ENCODE data around the gene ARMC7.
A peak's percentile ranks its signal among the peaks of the same experiment; 100 is the strongest.
"Not testable (repeated sequence)": the region's sequence is repeated elsewhere in the genome, so short reads cannot be mapped to it uniquely, and the experiment has no call there.

The ARMC7 gene

DNA sequence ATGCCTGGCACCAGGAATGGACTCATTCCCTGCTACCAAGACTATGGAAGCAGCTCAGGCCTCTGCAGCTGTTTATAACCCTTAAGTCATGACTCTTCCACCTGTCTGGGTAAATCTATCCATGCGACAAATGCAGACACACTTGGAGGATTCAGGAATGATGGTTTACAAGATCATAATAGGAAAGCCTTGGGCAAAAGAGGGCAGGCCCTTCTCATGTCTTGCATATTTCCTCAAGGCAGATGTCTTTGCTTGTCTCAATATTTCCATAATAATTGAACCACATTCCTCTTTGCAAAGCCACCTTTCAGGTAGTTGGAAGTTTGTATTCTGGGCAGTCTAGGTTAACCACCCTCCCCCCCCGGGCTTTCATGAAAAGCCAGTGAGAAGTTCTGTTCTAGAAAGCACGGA, 45.4 kb downstream of the ARMC7 start:
- peak; percentile 27 for DNase-seq

DNA sequence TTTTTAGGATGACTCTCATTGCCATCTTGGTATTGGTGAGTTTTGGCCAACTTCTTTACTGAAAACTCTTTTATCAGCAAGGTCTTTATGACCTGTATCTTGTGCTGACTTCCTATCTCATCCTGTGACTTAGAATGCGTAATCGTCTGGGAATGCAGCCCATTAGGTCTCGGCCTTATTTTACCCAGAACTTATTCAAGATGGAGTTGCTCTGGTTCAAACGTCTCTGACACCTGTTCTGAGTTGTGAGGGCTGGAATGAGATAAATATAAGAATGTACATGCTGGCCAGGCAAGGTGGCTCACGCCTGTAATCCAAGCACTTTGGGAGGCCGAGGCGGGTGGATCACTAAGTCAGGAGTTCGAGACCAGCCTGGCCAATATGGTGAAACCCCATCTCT, 48.7 kb downstream of the ARMC7 start:
- DNase-seq, result not testable (repeated sequence)

DNA sequence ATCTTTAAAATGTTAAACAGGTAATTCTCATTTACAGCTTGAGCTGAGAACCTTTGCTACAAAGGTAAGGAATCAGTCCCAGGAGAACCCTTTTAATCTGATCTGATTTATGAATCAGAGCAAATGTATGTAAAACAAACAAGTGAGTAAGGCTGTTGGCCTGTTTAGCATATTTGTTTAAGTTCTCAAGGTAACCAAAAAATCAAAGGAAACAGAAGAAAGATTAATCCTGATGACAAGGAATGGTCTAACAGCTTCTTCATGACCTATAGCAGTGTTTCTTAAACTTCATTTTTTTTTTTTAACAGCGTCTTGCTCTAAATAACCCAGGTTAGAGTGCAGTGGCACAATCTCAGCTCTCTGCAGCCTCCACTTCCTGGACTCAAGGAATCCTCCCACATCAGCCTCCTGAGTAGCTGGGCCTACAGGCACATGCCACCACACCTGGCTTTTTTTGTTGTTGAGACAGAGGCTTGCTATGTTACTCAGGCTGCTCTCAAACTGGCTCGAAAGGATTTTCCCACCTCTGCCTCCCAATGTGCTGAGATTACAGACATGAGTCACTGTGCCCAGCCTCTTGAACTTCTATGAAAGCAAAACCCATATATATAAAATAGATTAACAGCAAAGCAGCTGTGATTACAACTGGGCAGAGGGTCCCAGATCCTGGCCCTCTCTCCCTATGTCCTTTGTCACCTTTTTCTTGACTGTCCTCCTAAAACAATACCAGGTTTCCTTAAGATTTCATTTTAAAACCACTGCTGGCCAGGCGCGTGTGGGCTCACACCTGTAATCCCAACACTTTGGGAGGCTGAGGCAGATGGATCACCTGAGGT, 49.6 kb downstream of the ARMC7 start:
- peak; percentile 37 for DNase-seq

DNA sequence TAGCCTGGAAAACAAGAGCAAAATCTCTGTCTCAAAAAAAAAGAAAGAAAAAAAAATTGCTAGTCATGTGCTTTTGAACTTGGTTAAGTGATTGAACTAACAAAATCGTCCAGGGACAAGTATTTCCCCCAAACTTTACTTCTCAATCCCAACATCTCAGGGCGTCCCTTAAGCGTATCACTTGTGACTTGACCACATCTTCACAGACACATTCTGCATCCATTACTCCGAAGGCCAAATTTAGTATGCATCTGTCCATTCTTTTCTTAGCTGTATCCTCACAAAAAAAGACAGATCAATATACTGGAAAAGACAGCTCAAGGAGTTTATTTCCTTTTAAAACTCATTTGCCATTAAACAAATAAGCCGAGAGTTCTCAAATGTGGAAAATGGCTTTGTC, 50.4 kb downstream of the ARMC7 start:
- no peak for DNase-seq

DNA sequence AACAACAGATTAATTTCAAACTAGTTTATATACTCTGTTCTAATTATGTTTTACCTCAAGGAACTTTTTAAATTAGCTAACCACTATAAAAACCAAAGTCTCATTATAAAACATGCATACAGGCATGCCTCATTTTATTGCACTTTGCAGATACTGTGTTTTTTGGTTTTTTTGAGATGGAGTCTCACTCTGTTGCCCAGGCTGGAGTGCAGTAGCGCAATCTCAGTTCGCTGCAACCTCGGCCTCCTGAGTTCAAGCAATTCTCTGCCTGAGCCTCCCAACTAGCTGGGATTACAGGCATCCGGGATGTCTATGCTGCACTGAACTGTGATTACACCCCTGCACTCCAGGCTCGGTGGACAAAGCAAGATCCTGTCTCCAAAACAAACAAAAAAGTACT, 53.3 kb downstream of the ARMC7 start:
- peak; percentile 16 for DNase-seq

- peak; percentile 28 for DNase-seq
Observed at GRCh38 chr17:75164606-75165005, 54.8 kb downstream of the ARMC7 start.

DNA sequence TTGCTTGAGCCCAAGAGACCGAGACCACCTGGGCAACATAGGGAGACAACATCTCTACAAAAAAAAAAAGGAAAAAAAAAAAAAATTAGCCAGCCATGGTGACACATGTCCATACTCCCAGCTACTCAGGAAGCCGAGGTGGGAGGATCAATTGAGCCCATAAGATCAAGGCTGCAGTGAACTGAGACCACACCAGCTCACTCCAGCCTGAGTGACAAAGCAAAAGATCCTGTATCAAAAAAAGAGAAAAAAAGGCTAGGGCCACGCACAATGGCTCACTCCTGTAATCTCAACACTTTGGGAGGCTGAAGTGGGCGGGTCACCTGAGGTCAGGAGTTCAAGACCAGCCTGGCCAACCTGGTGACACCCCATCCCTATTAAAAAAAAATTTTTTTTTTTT, 59.2 kb downstream of the ARMC7 start:
- DNase-seq, result peak; percentile 47

- DNase-seq, result no peak
Observed at GRCh38 chr17:75173526-75173925, 63.8 kb downstream of the ARMC7 start.

DNA sequence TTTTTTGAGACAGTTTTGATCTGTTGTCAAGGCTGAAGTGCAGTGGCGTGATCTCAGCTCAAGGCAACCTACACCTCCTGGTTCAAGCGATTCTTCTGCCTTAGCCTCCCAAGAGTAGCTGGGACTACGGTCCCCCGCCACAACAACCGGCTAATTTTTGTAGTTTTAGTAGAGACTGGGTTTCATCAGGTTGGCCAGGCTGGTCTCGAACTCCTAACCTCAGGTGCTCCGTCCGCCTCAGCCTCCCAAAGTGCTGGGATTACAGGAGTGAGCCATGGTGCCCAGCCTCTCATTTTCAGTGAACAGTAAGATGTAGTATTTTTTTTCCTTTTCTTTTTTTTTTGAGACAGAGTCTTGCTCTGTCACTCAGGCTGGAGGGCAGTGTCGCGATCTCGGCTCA, 65.2 kb downstream of the ARMC7 start:
- DNase-seq, result no peak

DNA sequence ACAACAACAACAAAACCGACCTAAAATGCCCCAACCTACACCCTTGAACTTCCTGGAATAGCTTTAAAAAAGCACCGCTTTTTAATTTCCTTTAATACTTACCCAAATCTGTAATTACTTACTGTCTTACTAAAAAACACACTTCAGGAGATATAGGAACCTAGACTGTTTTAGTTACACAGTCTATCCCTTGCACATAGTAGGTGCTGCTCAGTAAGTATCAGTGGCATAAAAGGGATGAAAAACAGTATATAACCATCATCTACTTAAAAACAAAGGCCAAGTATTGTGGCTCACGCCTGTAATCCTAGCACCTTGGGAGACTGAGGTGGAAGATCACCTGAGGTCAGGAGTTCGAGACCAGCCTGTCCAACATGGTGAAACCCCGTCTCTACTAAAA, 66.9 kb downstream of the ARMC7 start:
- no peak for DNase-seq

GRCh38 chr17:75178453-75178852, 68.7 kb downstream of the ARMC7 start:
- no peak for DNase-seq
